ENCODE data around the gene PEX11A.

Gene PEX11A

DNA sequence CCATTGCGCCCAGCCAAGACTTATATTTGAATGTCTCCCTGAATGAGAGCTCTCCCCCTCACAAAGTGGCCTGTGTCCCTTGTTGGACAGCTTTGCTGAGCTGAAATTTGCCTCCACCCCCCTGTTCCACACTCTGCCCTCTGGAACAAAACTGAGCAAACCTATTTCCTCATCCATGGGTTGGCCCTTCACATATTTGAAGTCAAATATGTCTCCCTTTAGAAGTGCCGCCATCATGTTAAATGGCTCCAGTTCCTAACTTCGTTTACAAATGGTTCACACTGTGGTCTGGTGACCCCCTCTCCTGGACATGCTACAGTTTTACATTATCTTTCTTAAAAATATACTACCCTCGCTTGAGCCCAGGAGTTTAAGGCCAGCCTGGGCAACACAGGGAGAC is 16.0 kb downstream of the PEX11A start:
- no peak for DNase-seq

DNA sequence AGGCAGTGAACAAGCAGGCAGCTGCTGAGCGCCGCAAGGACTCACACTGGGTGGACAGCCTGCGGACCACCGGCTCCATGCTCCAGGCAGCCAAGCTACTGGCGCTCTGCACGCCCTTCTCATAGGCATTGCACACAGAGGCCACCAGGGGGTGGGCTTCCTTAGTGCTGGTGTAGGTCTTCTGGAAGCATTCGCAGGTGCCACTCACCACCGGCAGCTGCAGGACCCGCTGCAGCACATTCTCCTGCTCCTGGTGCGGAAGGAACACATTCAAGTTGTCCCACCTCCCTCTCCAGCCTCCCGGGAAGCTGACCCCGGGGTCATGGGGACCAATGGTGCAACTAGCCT is 17.4 kb downstream of the PEX11A start:
- DNase-seq, result peak; percentile 81

DNA sequence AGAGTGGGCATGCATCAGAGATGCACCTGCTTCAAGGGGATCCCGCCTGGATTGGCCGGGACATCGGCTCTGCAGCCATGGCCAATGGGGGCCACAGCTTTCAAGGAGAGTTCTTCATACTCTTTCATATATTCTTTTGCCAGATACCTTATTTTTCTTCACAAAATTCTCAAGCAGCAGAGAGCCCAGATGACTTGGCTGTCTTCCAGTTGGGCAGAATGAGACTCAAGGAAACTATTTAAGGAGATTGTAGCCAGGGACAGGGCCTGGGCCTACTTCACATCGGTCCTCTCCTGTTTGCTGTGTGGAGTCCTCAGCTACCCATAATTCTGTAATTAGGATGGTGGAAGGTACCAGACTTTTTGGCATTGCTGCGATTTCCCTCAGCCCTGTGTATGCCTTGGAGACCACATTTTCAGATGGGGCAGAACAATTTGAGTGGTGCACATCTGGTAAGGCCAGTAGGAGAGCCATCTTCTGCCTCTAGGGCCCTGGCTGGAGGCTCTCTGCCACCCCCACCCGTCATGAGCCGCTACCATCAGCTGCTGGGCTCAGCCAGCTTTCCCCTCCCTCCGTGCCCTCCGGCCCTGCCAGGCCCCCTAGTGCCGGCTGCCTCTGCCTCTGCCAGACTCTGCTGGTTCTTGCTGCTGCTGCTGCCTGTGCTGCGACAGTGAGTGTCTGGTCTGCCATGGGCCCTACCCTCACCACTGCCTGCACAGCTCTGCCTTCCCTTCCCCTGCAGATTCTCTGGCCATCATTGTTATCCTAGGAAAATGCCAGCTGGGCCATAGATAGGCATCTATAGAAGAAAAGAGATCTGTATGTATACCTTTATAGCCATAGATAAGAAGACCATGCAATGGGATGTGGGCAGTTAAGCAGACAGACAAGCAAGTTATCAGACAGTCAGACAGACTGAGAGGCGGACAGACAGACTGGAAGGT is 18.1 kb downstream of the PEX11A start:
- DNase-seq, result no peak

DNA sequence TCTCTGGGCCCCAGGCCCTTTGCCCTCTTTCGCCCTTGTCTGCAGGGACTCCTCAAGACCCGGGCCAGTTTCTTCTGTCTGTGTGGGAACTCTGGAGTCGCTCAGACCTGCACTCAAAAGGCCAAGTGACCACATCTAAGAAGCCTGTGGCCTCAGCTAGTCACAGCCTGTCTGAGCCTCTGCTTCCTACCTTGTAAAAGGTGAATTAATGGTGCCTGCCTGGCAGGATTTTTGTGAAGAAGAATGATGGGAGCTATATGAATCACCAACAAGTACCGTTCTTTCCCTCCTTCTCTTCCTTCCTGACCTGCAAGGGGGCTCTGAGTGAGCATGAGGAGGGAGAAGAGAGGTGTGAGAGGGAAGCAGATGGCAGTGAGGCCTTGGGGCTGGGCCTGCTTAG is 18.9 kb downstream of the PEX11A start:
- no peak for DNase-seq

DNA sequence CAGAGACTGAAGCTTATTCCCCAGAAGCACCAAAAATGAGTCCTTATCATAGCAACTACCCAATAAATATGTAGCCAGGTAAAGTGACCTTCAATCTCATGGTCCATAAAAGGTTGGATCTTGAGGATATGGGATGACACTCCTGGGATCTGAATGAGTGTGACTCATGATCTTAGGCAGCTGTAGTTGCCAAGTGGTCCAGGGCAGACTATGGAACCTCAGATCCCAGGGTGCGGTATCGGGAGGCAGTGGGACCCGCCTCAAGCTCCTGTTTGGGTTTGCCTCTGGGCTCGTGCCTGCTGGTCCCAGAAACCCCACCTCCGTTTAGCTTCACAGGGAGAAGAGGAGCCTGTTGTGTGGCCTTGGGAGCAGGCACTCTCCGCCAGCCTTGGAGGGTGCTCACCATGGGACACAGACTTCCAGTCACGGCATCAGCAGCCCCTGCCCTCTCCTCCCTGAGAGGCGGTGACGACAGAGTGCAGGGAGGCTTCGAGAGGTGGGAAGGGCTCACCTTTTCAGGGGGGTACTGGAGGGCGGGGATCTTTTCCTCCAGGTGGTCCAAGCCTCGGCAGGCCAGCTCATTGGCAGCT is 19.5 kb downstream of the PEX11A start:
- DNase-seq, result no peak

DNA sequence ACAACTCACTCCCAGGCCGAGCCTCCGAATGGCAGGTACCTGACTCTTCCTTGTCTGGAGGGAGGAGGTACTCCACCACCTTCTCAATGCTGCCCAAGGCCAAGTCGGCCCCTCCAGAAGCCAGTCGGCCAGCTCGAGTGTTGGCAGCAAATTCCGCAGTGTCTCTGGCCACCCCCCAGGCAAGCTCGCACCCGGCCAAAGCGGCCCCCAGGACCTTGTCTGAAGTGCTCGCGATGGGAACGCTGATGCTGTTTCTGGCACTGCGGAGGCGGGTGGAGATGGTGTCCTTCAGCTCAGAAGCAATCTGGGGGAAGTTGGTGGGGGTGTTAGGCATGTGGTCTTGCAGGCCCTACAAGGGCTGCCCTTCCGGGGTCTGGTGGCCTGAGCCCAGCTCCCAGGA is 20.6 kb downstream of the PEX11A start:
- DNase-seq, result no peak

DNA sequence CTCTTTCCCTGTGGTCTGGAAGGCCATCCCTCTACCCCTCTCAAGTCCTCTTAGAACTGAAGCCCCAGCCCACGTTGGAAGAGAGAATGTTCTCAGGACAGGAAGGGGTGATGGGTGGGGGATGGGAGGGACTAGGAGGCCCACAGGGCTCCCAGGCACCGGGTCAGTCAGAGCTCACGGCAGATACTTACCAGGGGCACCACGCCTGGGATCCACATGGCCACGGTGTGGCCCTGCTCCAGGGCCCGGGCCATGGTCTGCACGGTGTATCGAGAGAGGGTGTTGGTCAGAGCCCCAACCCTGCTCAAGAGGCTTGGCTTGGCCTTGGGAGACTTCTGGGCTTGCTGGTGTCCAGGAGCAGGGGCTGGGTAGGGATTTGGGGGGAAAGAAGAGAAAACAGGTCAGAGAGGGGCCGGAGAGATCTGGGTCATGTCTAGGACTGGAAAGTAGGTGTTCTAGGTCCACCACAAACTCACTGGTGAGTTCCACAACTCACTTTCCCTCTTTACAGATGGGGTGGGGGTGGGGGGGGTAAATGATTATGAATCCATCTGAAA is 21.2 kb downstream of the PEX11A start:
- DNase-seq, result no peak

DNA sequence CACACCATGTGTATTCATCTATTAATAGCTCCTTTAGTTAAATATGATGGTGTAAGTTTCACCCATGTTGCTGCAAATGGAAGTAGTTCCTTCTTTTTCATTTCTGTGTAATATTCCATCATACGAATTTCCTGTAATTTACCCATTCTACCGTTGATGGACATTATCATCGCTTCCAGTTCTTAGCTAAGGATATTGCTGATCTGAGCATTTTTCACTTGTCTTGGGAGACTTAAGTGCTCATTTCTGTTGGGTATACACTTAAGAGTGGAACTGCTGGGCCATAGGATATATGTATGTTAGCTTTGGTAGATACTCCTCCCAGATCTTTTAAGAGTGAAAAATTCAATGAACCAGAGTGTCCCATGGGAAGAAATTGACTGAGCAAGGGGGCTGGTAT is 22.4 kb downstream of the PEX11A start:
- no peak for DNase-seq

DNA sequence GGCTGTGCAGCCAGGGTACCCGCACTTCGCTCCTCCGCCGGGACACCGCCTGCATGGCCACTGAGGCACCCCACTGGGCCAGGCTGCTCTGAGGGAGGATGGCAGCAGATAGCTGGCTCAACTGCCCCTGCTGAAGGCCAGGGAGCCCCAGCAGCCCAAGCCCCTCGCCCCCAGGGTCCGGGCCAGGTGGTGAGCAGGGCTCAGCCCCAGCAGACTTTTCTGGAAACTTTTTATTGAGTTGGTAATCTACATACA is 22.9 kb downstream of the PEX11A start:
- DNase-seq, result no peak

DNA sequence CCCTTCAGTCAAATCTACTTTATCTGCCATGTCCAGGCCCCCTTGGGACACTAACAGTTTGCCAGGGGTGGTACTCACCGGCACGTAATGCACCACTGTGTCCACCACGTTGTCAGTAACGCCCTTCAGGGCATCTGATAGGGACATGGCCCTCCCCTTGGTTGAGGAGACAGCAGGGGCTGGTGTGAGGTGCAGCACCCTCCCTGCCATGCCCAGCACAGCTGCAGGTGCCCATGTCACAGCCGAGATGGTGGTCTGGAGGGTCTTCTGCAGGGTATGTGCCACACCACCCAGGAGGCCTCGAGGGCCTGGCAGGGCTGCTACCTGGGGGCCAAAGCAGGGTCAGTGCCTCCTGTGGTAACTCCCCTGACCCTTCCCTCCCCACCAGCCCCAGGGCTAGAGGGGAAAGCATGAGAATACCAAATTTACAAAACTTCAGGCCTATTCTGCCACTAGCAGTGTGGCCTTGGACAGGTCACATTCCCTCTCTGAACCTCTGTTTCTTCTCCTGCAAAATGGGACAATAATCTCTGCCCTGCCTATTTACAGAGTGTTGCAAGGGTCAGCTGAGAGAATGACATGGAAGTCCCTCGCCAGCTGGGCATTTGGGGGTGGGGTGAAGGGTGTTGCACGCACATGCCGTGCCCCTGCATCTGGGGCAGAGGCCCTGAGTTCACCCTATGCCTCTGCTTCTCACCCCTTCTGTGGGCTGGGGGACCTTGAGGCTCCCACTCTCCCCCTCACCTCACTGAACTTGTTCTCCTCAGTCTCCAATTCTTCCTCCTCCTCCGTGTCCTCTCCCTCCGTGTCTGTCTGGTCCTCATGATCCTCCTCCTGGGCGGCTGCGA is 23.5 kb downstream of the PEX11A start:
- DNase-seq, result no peak

DNA sequence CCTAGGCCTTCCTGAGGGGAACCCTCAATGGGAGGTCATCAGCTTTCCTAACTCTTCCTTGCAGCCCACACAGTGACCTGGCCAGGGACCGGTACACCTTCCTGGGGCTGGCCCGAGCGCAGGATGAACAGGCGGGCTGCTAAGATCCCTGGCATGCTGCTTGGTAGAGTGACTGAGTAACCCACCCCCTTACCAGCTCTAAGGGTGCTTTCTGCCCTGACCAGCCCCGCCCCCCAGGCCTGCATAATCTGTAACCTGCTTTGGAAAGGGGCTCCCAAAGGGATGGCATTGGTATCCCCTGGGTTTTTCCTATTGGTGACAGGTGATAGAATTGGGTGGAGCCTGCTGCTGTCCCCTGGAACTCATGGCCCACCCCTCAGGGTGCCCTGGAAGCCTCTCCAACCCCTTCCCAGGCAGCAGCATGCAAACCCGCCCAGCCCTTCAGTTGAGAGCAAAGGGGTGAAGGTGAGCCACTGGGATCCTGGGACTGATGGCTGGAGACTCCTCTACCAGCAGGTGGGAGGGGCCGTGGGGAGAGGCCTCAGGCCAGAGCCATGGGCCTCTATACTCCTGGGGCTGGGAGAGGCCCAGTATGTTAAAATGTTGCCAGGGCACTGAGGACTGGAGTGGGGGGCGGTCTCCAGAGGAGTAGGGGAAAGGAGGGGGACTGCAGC is 24.2 kb downstream of the PEX11A start:
- no peak for DNase-seq

DNA sequence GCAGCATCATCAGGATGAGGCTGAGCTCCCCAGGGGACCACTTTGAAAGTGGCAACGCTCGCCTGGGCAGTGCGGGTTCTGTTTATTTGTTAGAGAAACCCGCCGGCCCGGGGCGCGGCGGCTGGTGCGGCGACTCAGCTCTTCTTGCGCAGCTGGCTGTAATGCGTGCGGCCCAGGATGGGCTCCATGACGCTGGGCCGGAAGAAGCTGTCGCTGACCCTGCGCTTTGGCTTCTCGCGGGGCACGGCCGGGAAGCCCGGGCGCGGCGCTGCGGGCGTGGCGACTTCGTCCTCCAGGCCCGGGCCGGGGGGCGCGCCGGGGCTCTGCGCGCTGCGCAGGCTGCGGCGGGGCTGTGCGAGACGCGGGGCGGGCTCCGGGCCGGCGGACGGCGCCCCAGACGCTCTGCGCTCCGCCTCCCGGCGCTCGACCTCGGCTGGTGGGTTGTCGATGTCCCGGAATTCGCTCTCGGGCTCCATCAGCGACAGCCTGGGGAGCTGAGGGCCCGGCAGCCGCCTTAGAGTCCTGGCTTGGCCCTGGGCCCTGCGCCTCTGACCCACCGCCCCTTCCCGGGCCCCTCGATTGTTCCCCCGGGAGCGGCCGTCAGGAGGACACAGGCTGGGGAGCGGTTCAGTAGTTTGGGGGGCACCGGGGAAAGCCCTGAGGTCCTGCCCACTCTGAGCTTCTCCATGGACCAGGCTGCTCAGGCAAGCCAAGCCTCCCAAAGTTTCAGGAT is 24.9 kb downstream of the PEX11A start:
- DNase-seq, result peak; percentile 83

DNA sequence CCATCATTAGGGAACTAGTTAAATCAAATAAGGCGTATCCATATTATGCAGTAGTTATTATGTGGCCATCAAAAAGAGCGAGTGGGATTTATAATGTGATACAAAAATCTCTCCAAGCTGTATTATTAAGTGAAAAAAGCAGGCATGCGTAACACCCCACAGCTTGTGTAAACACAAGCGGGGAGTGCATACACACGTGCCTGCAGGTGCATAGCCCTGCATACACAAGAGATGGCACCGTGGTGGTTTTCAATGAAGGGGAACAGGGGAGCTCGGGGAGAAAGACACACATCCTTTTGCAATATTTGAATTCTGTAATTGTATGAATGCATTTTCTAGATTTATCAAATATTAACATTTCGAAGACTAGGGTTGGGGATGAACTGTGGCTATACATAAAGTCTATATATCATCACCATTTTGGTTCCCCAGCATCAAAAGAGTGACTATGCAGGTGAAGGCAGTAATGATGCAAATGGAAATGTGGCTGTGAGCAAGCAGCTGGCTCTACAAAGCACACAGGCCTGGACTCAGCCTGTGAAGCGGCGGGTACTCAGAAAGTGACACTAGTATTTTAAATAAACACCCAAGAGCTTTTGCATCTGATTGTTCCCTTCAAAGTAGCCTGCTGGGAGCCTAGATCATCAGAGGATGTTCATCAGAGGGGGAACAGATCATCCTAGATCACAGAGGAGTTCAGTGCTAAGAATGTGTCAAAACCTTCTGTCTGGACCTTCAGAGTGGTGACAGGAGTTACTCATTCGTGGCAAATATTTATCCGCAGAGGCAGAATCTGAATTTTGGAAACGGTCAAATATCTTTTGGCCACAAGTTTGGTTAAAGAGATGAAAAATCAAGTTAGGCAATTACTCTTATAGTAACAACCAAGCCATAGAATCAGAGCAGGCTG is 25.9 kb downstream of the PEX11A start:
- no peak for DNase-seq

DNA sequence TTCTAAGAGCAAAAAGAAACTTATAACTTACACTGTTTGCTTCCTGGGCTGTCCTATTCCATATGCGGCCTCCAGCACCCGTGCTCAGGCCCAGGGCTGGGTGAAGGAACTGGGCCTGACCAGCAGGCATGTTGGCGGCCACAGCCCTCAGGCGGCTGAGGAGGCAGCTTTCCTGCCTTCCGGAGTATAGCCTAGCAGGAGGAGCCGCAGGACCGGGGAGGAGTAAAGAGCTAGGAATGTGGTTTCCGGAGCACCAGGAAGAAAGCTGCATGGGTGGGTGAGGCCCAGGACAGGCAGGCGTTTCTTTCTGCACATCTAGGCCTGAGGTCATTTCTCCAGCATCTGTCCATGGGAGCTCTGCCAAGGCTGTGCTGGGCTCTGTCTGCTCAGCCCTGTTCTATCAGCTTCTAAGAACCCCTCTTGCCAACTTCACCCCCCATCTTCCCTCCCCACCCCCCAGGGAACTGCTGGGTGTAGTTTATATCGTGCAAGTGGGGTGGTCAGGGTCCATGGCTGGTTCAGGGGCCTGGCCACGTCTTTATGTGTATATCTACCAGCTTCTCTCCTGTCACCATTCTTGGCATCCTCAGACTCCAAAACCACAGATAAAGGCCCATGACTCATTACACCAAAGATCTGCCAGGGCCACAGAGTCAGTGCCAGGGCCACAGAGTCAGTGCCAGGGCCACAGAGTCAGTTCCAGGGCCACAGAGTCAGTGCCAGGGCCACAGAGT is 27.5 kb downstream of the PEX11A start:
- DNase-seq, result peak; percentile 91

DNA sequence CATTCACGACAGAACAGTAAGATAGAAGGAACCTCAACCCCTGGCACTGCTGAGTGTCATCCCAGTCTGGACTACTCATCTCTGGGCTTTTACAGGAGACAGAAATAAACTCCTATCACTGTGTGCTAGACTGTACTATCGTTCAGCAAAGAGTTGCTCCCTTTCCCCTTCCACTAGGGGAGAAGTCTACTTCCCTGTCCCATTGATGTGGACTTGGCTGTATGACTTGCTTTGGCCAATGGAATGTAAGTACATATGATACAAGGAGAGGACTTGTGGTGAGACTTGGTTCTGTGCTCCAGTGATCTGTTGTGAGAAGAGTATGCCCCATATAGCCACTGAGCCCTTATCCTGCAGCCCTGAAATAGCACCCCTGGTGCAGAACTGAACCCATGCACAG is 30.0 kb downstream of the PEX11A start:
- no peak for DNase-seq

DNA sequence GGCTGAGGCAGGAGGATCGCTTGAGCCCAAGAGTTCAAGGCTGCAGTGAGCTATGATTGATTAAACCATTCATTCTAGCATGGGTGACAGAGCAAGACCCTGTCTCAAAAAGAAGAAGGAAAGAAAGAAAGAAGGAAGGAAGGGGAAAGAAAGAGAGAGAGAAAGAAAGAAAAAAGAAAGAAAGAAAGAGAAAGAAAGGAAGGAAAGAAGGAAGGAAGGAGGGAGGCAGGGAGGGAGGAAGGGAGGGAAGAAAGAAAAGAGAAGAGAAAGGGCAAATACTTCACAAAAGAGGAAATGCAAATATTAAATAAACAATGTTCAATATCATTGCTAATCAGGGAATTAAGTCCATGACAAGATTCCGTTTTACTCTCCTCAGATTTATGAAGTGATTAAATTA is 31.3 kb downstream of the PEX11A start:
- no peak for DNase-seq

DNA sequence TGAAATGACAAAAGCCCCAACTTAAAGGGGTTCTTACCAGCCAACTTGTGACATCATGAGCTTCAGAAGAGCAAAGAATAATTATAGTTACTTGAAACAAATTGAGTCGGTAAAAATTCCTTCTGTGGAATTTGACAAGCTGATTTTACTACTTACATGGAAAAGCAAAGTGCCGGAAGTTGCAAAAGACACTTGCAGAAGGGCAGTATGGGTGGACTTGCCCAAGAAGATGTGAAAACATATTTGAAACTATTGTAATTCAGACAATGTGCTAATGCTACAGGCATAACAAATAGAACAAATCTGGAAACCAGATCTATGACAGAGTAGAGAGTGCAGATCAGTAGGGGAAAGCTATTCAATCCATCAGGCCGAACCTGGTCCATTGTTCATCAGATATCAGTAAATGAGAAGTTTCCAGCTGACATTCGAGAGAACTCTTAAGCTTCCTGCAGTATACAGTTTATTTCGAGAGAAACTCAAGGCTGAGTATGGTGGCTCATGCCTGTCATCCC is 32.8 kb downstream of the PEX11A start:
- no peak for DNase-seq

DNA sequence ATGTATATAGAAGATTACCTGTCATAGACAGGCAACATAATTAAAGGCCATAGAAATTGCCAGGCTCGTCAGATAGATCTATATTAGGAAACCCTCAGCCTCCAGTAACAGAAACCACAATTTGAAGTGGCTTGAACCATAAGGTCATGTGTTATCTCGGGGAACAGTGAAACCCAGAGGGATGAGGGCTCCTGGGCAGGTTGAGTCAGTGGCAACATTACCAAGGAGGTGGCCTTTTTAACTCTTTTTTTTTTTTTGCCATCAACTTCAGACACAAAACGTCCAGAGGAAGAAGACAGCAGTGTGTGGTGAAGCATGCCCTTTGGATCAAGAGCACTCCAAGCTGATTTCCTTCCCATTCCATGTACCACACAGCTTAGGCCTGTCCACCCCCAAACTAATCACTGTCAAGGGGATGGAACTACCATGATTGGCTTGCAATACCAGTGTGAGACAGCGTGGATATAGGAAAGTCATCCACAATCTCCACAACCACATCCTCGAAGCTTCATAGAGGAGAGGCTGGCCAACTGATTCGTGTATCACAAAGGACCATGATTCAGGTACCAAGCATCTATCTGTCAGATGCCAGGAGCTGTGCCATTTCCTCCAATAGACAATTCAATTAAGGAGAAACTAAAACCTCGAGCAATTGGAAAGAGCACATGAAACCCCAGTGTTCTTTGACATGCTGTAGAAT is 34.3 kb downstream of the PEX11A start:
- DNase-seq, result no peak
